Transverse colon (tissue), 4 donors: Measurements from ENCODE around the gene MTTP.

Experiments used
- EP300 ChIP-seq: sonication (generic); formaldehyde crosslinking; IDR thresholded peaks from one replicate; pipeline ENCODE4 v1.6.1; 2017; ENCODE audit warnings: antibody characterized with exemption, low read depth
- POLR2AphosphoS5 ChIP-seq, 3 donors: sonication (generic); formaldehyde crosslinking; IDR thresholded peaks; one replicate each; pipeline ENCODE4 v1.6.1; 2016; ENCODE audit warnings: antibody characterized with exemption in 3 of 3
- TF ChIP-seq, protein P1 (sequence below), 5 experiments: fragments of 200-600 bp in 3 of 5; fragments of 450-650 bp in 2 of 5; sonication (generic) in 3 of 5; IDR thresholded peaks; 1 replicate in 2 of 5; 2 replicates in 3 of 5; pipeline ENCODE4 v1.5.1; 2016 to 2017; ENCODE audit warnings: antibody characterized with exemption in 5 of 5, inconsistent platforms in 3 of 5, mild to moderate bottlenecking in 2 of 5, moderate library complexity in 1 of 5

DNA sequence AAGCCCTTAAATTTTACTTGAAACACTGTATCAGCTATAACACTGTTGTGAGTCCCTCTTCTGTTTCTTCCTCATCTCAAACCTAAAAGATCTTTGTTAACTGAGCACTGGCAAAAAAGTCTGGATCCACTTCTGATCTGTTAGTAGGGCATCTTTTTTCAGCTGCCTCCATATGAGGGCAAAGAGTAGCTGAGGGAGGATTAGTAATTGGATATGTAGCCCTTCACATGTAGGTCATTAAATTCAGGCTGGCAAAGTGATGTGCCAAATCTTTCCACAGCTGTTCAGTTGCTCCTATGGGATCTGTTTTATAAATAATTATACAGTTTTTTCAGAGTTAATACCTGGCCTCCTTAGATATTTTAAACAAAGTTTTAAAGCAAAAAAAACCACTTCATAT lies 9.7 kb upstream of the MTTP start:
- TF ChIP-seq EP300, result no peak
- TF ChIP-seq, protein P1, sequence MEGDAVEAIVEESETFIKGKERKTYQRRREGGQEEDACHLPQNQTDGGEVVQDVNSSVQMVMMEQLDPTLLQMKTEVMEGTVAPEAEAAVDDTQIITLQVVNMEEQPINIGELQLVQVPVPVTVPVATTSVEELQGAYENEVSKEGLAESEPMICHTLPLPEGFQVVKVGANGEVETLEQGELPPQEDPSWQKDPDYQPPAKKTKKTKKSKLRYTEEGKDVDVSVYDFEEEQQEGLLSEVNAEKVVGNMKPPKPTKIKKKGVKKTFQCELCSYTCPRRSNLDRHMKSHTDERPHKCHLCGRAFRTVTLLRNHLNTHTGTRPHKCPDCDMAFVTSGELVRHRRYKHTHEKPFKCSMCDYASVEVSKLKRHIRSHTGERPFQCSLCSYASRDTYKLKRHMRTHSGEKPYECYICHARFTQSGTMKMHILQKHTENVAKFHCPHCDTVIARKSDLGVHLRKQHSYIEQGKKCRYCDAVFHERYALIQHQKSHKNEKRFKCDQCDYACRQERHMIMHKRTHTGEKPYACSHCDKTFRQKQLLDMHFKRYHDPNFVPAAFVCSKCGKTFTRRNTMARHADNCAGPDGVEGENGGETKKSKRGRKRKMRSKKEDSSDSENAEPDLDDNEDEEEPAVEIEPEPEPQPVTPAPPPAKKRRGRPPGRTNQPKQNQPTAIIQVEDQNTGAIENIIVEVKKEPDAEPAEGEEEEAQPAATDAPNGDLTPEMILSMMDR (IDR thresholded peaks at IDR 0.05), result no peak
- TF ChIP-seq POLR2AphosphoS5 (IDR thresholded peaks at IDR 0.05), result no peak
